Endothelial cell (in vitro differentiated cells): ENCODE measurements around the gene TBC1D22A. TPM values are rescaled to one million over a fixed set of nuclear protein-coding genes. Genes with fewer than 3 reads are reported as not detected.

Source experiments
- DNase-seq: peaks from one replicate; pipeline ENCODE4 v3.0.0; 2021; ENCODE audit warnings: low spot score
- H3K27ac Mint-ChIP-seq: one replicate; pipeline ENCODE4 v1.8.0; 2021; ENCODE audit warnings: mixed read lengths, inconsistent platforms; ENCODE audit not compliant: unreplicated experiment
- H3K27me3 Mint-ChIP-seq: one replicate; pipeline ENCODE4 v1.8.0; 2021; ENCODE audit warnings: mild to moderate bottlenecking, moderate library complexity, mixed read lengths, inconsistent platforms; ENCODE audit not compliant: unreplicated experiment
- H3K36me3 Mint-ChIP-seq: one replicate; pipeline ENCODE4 v1.8.0; 2021; ENCODE audit warnings: mild to moderate bottlenecking, low read depth, mixed read lengths, inconsistent platforms; ENCODE audit not compliant: unreplicated experiment
- H3K4me1 Mint-ChIP-seq: one replicate; pipeline ENCODE4 v1.8.0; 2021; ENCODE audit warnings: mild to moderate bottlenecking, mixed read lengths, inconsistent platforms; ENCODE audit not compliant: unreplicated experiment
- H3K4me3 Mint-ChIP-seq: one replicate; pipeline ENCODE4 v1.8.0; 2021; ENCODE audit warnings: mild to moderate bottlenecking, mixed read lengths, inconsistent platforms; ENCODE audit not compliant: unreplicated experiment
- H3K9me3 Mint-ChIP-seq: one replicate; pipeline ENCODE4 v1.8.0; 2021; ENCODE audit warnings: mixed read lengths, inconsistent platforms; ENCODE audit not compliant: unreplicated experiment
- CTCF ChIP-seq: fragments of 200-600 bp; sonication (generic); IDR thresholded peaks from one replicate; pipeline ENCODE4 v1.5.0; 2021; ENCODE audit warnings: antibody characterized with exemption; ENCODE audit not compliant: unreplicated experiment
- total RNA-seq: library from RNA; stranded (reverse); fragmentation: NEBNext Ultra II Directional; extraction: Animal tissue kit (Norgen Biotek cat#: 25700); gene quantifications from one replicate; pipeline ENCODE4 v1.2.1, GENCODE V29; 2021; ENCODE audit not compliant: unreplicated experiment

The TBC1D22A gene
- total RNA-seq, 1 donor from 2014 or later: 25.3 TPM

- no peak for DNase-seq
- no peak for TF ChIP-seq CTCF
- H3K4me3 Mint-ChIP-seq: no peak overlapping the region
- no peaks in the 10 kb centered on the region for H3K9me3 Mint-ChIP-seq
- H3K36me3 Mint-ChIP-seq: peaks cover 14% of the 10 kb centered on the region
- H3K27me3 Mint-ChIP-seq: peaks cover 10% of the 10 kb centered on the region
- peaks cover 4% of the 10 kb centered on the region for H3K4me1 Mint-ChIP-seq
- H3K27ac Mint-ChIP-seq: no peak overlapping the region
These were observed 220.2 kb downstream of the TBC1D22A start for GRCh38 chr22:46982635-46983034.

- H3K4me3 Mint-ChIP-seq: no peak overlapping the region
- peaks cover 8% of the 10 kb centered on the region for H3K27me3 Mint-ChIP-seq
These were observed 220.6 kb downstream of the TBC1D22A start for GRCh38 chr22:46983046-46983445.

GRCh38 chr22:46984751-46985506 is 222.5 kb downstream of the TBC1D22A start:
- DNase-seq: no peak
- no peak overlapping the region for H3K4me3 Mint-ChIP-seq
- peaks cover 7% of the 10 kb centered on the region for H3K36me3 Mint-ChIP-seq
- no peaks in the 10 kb centered on the region for H3K9me3 Mint-ChIP-seq
- no peak overlapping the region for H3K27ac Mint-ChIP-seq
- H3K27me3 Mint-ChIP-seq: peaks cover 8% of the 10 kb centered on the region
- no peak for TF ChIP-seq CTCF
- H3K4me1 Mint-ChIP-seq: peaks cover 8% of the 10 kb centered on the region

More at GRCh38 chr22:46983046-46983445, 220.6 kb downstream of the TBC1D22A start:
- Mint-ChIP-seq H3K27ac (no peak overlapping the region), H3K9me3 (no peaks in the 10 kb centered on the region), H3K36me3 (peaks cover 14% of the 10 kb centered on the region), H3K4me1 (peaks cover 4% of the 10 kb centered on the region)
- TF ChIP-seq CTCF: no peak
- no peak for DNase-seq

GRCh38 chr22:46985507-46985882 is 223.0 kb downstream of the TBC1D22A start:
- no peak for DNase-seq
- Mint-ChIP-seq H3K4me3 (no peak overlapping the region), H3K9me3 (no peaks in the 10 kb centered on the region), H3K27me3 (peaks cover 8% of the 10 kb centered on the region), H3K4me1 (peaks cover 8% of the 10 kb centered on the region), H3K27ac (no peak overlapping the region), H3K36me3 (peaks cover 7% of the 10 kb centered on the region)
- TF ChIP-seq CTCF: no peak

- peaks cover 7% of the 10 kb centered on the region for H3K36me3 Mint-ChIP-seq
- peaks cover 3% of the 10 kb centered on the region for H3K27me3 Mint-ChIP-seq
- H3K4me3 Mint-ChIP-seq: no peak overlapping the region
- DNase-seq: no peak
- no peaks in the 10 kb centered on the region for H3K9me3 Mint-ChIP-seq
- no peak for TF ChIP-seq CTCF
- H3K27ac Mint-ChIP-seq: no peak overlapping the region
- peaks cover 4% of the 10 kb centered on the region for H3K4me1 Mint-ChIP-seq
These were observed 224.3 kb downstream of the TBC1D22A start for GRCh38 chr22:46986788-46987187.
